Stimulated activated CD4-positive, alpha-beta T cell treated with anti-CD3 and anti-CD28 coated beads, TNF-alpha, amount 100 ng/mL, for 4 hours (primary cell): ENCODE measurements around the gene EPS15.
"Not testable (repeated sequence)": the region's sequence is repeated elsewhere in the genome, so short reads cannot be mapped to it uniquely, and the experiment has no call there.

Experiments
- DNase-seq, 3 experiments: peaks; one replicate each; pipeline ENCODE4 v3.0.0-alpha.2; 2020; ENCODE audit warnings: low read depth in 3 of 3

EPS15 gene

GRCh38 chr1:51519048-51519864, at the start of gene EPS15:
TSS of gene EPS15 (minus strand) at chr1:51519266. CDS start at chr1:51519231, 35 bp downstream.
- peak; percentile 69 to 87 (median 69) for DNase-seq

- no peak for DNase-seq
Observed at GRCh38 chr1:51568231-51568935, 49.3 kb upstream of the EPS15 start.

GRCh38 chr1:51567653-51568052, 48.6 kb upstream of the EPS15 start:
- no peak for DNase-seq

- DNase-seq: no peak
Observed at GRCh38 chr1:51566260-51566659, 47.2 kb upstream of the EPS15 start.

GRCh38 chr1:51565009-51565408, 45.9 kb upstream of the EPS15 start:
- no peak for DNase-seq

- no peak for DNase-seq
Observed at GRCh38 chr1:51564124-51564523, 45.1 kb upstream of the EPS15 start.

- no peak for DNase-seq
Observed at GRCh38 chr1:51561702-51562101, 42.6 kb upstream of the EPS15 start.

GRCh38 chr1:51560895-51561294, 41.8 kb upstream of the EPS15 start:
- not testable (repeated sequence) for DNase-seq

- DNase-seq: no peak
Observed at GRCh38 chr1:51560034-51560433, 41.0 kb upstream of the EPS15 start.

- DNase-seq: no peak
Observed at GRCh38 chr1:51559501-51559900, 40.4 kb upstream of the EPS15 start.

GRCh38 chr1:51559064-51559500, 40.0 kb upstream of the EPS15 start:
- no peak for DNase-seq

- DNase-seq: no peak
Observed at GRCh38 chr1:51558375-51558924, 39.4 kb upstream of the EPS15 start.

- DNase-seq: no peak
Observed at GRCh38 chr1:51557168-51557567, 38.1 kb upstream of the EPS15 start.

GRCh38 chr1:51555866-51556619, 37.0 kb upstream of the EPS15 start:
- DNase-seq: no peak

- DNase-seq: no peak
Observed at GRCh38 chr1:51553911-51554310, 34.8 kb upstream of the EPS15 start.

GRCh38 chr1:51552929-51553807, 34.1 kb upstream of the EPS15 start:
- no peak for DNase-seq

GRCh38 chr1:51551848-51552296, 32.8 kb upstream of the EPS15 start:
- DNase-seq: no peak

- no peak for DNase-seq
Observed at GRCh38 chr1:51551081-51551480, 32.0 kb upstream of the EPS15 start.

- no peak for DNase-seq
Observed at GRCh38 chr1:51549901-51550300, 30.8 kb upstream of the EPS15 start.

GRCh38 chr1:51549016-51549619, 30.1 kb upstream of the EPS15 start:
- DNase-seq: no peak

- DNase-seq: no peak
Observed at GRCh38 chr1:51543858-51544257, 24.8 kb upstream of the EPS15 start.
